Measurements from ENCODE around the gene ABCG5. TPM values are rescaled to one million over a fixed set of nuclear protein-coding genes. Genes with fewer than 3 reads are reported as not detected.

The ABCG5 gene
- total RNA-seq, 3 donors from 2014 or later (not counting 1 experiment from before 2014, with no cell fraction given), result not detected

GRCh38 chr2:43831543-43832294 is 6.9 kb downstream of the ABCG5 start:
- no peaks in the 10 kb centered on the region for H3K4me1 Mint-ChIP-seq
- WGBS (ENCODE audit: insufficient coverage), result 13% methylated on average over 54 of the region's 54 CpGs
- Histone ChIP-seq H3K4me3 (ENCODE audit: low read length) (no peak overlapping the region), H3K36me3 (ENCODE audit: control insufficient read depth, insufficient read depth, low read length) (no peaks in the 10 kb centered on the region), H3K4me1 (ENCODE audit: control insufficient read depth, insufficient read depth, low read length) (no peaks in the 10 kb centered on the region), H3K27me3 (ENCODE audit: control insufficient read depth, insufficient read depth, low read length) (no peaks in the 10 kb centered on the region), H3K27ac (ENCODE audit: low read length) (no peak overlapping the region), H3K9me3 (ENCODE audit: control insufficient read depth, insufficient read depth, low read length) (no peaks in the 10 kb centered on the region)
- H3K4me3 Mint-ChIP-seq, result no peak overlapping the region
- TF ChIP-seq CTCF (IDR thresholded peaks at IDR 0.05), result no peak
- ATAC-seq (peak in 1 of 3 donors; percentile 33), DNase-seq (no peak)
- H3K27me3 Mint-ChIP-seq (ENCODE audit: low read depth in 2 of 2), result peaks cover 9 to 21% of the 10 kb centered on the region in 2 donors
- H3K27ac Mint-ChIP-seq, result no peak overlapping the region
- intact Hi-C loops (cut with micrococcal nuclease), result no loop called here
- H3K36me3 Mint-ChIP-seq, result no peaks in the 10 kb centered on the region
- H3K9me3 Mint-ChIP-seq, result no peaks in the 10 kb centered on the region

- H3K4me3 ChIP-seq (ENCODE audit: low read length), result no peak overlapping the region
Observed at GRCh38 chr2:43826305-43827250, 12.1 kb downstream of the ABCG5 start.

GRCh38 chr2:43825841-43826240 is 12.8 kb downstream of the ABCG5 start:
- Mint-ChIP-seq H3K36me3 (no peaks in the 10 kb centered on the region), H3K27me3 (ENCODE audit: low read depth in 2 of 2) (peaks cover 11 to 34% of the 10 kb centered on the region in 2 donors), H3K27ac (no peak overlapping the region), H3K4me1 (no peaks in the 10 kb centered on the region), H3K9me3 (no peaks in the 10 kb centered on the region), H3K4me3 (no peak overlapping the region)
- H3K4me3 ChIP-seq (ENCODE audit: low read length), result no peak overlapping the region
- DNase-seq, result no peak
- WGBS (ENCODE audit: insufficient coverage), result 100% methylated on average over 2 of the region's 3 CpGs
- H3K9me3 ChIP-seq (ENCODE audit: control insufficient read depth, insufficient read depth, low read length), result no peaks in the 10 kb centered on the region
- no peak for TF ChIP-seq CTCF (IDR thresholded peaks at IDR 0.05)
- H3K36me3 ChIP-seq (ENCODE audit: control insufficient read depth, insufficient read depth, low read length), result no peaks in the 10 kb centered on the region
- H3K4me1 ChIP-seq (ENCODE audit: control insufficient read depth, insufficient read depth, low read length), result no peaks in the 10 kb centered on the region
- no peaks in the 10 kb centered on the region for H3K27me3 ChIP-seq (ENCODE audit: control insufficient read depth, insufficient read depth, low read length)
- no peak for ATAC-seq
- no peak overlapping the region for H3K27ac ChIP-seq (ENCODE audit: low read length)
- intact Hi-C loops (cut with micrococcal nuclease), result no loop called here

More at GRCh38 chr2:43826305-43827250, 12.1 kb downstream of the ABCG5 start:
- no peaks in the 10 kb centered on the region for H3K4me1 ChIP-seq (ENCODE audit: control insufficient read depth, insufficient read depth, low read length)
- Mint-ChIP-seq H3K9me3 (no peaks in the 10 kb centered on the region), H3K4me3 (no peak overlapping the region), H3K36me3 (no peaks in the 10 kb centered on the region), H3K27ac (no peak overlapping the region), H3K27me3 (ENCODE audit: low read depth in 2 of 2) (peaks cover 11 to 32% of the 10 kb centered on the region in 2 donors), H3K4me1 (no peaks in the 10 kb centered on the region)
- H3K9me3 ChIP-seq (ENCODE audit: control insufficient read depth, insufficient read depth, low read length), result no peaks in the 10 kb centered on the region
- H3K36me3 ChIP-seq (ENCODE audit: control insufficient read depth, insufficient read depth, low read length), result no peaks in the 10 kb centered on the region
- no peak for ATAC-seq
- TF ChIP-seq CTCF (IDR thresholded peaks at IDR 0.05), result no peak
- WGBS (ENCODE audit: insufficient coverage), result 91% methylated on average over 17 of the region's 17 CpGs
- H3K27ac ChIP-seq (ENCODE audit: low read length), result no peak overlapping the region
- intact Hi-C loops (cut with micrococcal nuclease), result no loop called here
- no peaks in the 10 kb centered on the region for H3K27me3 ChIP-seq (ENCODE audit: control insufficient read depth, insufficient read depth, low read length)
- no peak for DNase-seq
